ENCODE data around the gene SGPL1. TPM values are rescaled to one million over a fixed set of nuclear protein-coding genes. Genes with fewer than 3 reads are reported as not detected.

Gene SGPL1
- polyA plus RNA-seq, 1 donor from 2014 or later = 33.4 TPM

DNA sequence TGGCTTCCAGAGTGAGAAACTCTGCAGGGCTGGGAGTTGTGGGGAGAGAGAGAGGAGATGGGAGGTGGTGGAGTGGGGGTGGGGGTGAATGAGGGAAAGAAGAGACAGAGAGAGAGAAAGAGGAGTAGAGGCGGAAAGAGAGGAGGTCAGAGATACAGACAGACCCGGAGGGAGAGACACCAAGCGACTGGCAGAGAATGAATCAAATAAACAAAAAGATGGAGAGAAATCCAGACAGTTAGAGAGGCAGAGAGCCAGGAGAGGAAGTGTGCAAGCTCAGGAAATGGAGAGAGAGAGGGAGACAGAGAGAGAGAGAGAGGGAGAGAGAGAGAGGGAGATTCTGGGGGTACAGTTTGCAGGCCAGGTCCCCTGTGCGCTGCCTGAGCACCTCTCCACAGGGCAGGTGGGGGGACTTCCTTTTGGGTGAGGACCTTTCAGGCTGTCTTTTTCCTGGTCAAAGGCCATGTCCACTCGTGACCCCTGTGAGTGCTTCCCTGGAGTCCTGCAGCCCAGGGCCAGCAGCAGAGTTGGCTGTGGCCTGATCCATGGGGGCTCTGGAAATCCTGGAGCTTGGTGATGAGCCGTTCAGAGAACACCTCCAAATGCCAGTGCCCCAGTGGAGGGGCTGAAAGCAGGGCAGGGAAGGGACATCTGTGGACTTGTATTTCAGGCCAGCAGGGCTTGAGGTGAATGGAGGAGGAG lies 97.6 kb downstream of the SGPL1 start:
- Histone ChIP-seq H3K4me3 (ENCODE audit: low read length) (no peak overlapping the region), H3K79me2 (replicated peaks; ENCODE audit: insufficient read depth, low read length) (no peaks in the 10 kb centered on the region), H4K20me1 (ENCODE audit: insufficient read depth) (no peaks in the 10 kb centered on the region), H3K36me3 (ENCODE audit: insufficient read depth, low read length) (no peaks in the 10 kb centered on the region), H3K4me2 (ENCODE audit: low read length) (no peak overlapping the region), H2AFZ (ENCODE audit: low read depth, low read length) (no peak overlapping the region), H3K27me3 (ENCODE audit: insufficient read depth, low read depth, low read length) (no peaks in the 10 kb centered on the region), H3K27ac (ENCODE audit: low read length) (no peak overlapping the region), H3F3A (ENCODE audit: insufficient read depth, low read length, poor library complexity, severe bottlenecking) (no peaks in the 10 kb centered on the region), H3K9me3 (ENCODE audit: low read length) (no peaks in the 10 kb centered on the region), H3K9me2 (ENCODE audit: insufficient read depth, low read length) (no peaks in the 10 kb centered on the region), H3K9ac (ENCODE audit: low read length) (no peak overlapping the region)
- TF ChIP-seq EP300 (conservative IDR thresholded peaks at IDR 0.05; ENCODE audit: poor library complexity, severe bottlenecking) = no peak
- TF ChIP-seq, protein P1, sequence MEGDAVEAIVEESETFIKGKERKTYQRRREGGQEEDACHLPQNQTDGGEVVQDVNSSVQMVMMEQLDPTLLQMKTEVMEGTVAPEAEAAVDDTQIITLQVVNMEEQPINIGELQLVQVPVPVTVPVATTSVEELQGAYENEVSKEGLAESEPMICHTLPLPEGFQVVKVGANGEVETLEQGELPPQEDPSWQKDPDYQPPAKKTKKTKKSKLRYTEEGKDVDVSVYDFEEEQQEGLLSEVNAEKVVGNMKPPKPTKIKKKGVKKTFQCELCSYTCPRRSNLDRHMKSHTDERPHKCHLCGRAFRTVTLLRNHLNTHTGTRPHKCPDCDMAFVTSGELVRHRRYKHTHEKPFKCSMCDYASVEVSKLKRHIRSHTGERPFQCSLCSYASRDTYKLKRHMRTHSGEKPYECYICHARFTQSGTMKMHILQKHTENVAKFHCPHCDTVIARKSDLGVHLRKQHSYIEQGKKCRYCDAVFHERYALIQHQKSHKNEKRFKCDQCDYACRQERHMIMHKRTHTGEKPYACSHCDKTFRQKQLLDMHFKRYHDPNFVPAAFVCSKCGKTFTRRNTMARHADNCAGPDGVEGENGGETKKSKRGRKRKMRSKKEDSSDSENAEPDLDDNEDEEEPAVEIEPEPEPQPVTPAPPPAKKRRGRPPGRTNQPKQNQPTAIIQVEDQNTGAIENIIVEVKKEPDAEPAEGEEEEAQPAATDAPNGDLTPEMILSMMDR (IDR thresholded peaks at IDR 0.05; ENCODE audit: poor library complexity, severe bottlenecking) = no peak
- TF ChIP-seq EZH2 (IDR thresholded peaks at IDR 0.05; ENCODE audit: borderline replicate concordance, insufficient read depth, low read length, poor library complexity, severe bottlenecking) = no peak
- no peak for TF ChIP-seq SMC3 (conservative IDR thresholded peaks at IDR 0.05; ENCODE audit: poor library complexity)
- no peak for TF ChIP-seq TAF1 (IDR thresholded peaks at IDR 0.05; ENCODE audit: low read depth)

DNA sequence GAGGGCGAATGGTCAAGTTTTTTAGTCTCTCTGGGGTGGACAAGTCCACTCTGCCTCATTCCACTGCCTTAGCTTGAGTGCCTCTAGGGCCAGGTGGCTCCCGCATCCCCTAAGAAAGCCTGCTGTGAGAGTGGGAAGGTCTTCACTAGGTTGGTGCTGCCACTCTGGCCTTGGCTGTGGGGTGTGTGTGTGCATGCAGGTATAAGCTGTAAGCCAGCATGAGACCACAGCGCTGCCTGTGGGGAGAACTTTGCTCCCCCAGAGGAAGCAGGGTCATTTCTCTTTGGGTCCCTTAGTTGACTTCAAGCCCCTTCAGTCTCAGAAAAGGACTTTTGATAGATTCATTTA lies 98.1 kb downstream of the SGPL1 start:
- H3K9me3 ChIP-seq (ENCODE audit: low read length) = no peaks in the 10 kb centered on the region
- no peak overlapping the region for H3K27ac ChIP-seq (ENCODE audit: low read length)
- H4K20me1 ChIP-seq (ENCODE audit: insufficient read depth) = no peaks in the 10 kb centered on the region
- H3K9me2 ChIP-seq (ENCODE audit: insufficient read depth, low read length) = no peaks in the 10 kb centered on the region
- H3K4me3 ChIP-seq (ENCODE audit: low read length) = no peak overlapping the region
- H3F3A ChIP-seq (ENCODE audit: insufficient read depth, low read length, poor library complexity, severe bottlenecking) = no peaks in the 10 kb centered on the region
- no peaks in the 10 kb centered on the region for H3K27me3 ChIP-seq (ENCODE audit: insufficient read depth, low read depth, low read length)
- H3K79me2 ChIP-seq (replicated peaks; ENCODE audit: insufficient read depth, low read length) = no peaks in the 10 kb centered on the region
- H3K4me2 ChIP-seq (ENCODE audit: low read length) = no peak overlapping the region
- no peaks in the 10 kb centered on the region for H3K36me3 ChIP-seq (ENCODE audit: insufficient read depth, low read length)
- TF ChIP-seq, protein P1 (IDR thresholded peaks at IDR 0.05; ENCODE audit: poor library complexity, severe bottlenecking) = no peak
- TF ChIP-seq TAF1 (IDR thresholded peaks at IDR 0.05; ENCODE audit: low read depth) = no peak
- no peak for TF ChIP-seq RAD21 (conservative IDR thresholded peaks at IDR 0.05)
- TF ChIP-seq SMC3 (conservative IDR thresholded peaks at IDR 0.05; ENCODE audit: poor library complexity) = no peak
- no peak for TF ChIP-seq MXI1 (conservative IDR thresholded peaks at IDR 0.05; ENCODE audit: poor library complexity, severe bottlenecking)
- no peak for TF ChIP-seq POLR2AphosphoS5 (IDR thresholded peaks at IDR 0.05)
- TF ChIP-seq, protein P2, sequence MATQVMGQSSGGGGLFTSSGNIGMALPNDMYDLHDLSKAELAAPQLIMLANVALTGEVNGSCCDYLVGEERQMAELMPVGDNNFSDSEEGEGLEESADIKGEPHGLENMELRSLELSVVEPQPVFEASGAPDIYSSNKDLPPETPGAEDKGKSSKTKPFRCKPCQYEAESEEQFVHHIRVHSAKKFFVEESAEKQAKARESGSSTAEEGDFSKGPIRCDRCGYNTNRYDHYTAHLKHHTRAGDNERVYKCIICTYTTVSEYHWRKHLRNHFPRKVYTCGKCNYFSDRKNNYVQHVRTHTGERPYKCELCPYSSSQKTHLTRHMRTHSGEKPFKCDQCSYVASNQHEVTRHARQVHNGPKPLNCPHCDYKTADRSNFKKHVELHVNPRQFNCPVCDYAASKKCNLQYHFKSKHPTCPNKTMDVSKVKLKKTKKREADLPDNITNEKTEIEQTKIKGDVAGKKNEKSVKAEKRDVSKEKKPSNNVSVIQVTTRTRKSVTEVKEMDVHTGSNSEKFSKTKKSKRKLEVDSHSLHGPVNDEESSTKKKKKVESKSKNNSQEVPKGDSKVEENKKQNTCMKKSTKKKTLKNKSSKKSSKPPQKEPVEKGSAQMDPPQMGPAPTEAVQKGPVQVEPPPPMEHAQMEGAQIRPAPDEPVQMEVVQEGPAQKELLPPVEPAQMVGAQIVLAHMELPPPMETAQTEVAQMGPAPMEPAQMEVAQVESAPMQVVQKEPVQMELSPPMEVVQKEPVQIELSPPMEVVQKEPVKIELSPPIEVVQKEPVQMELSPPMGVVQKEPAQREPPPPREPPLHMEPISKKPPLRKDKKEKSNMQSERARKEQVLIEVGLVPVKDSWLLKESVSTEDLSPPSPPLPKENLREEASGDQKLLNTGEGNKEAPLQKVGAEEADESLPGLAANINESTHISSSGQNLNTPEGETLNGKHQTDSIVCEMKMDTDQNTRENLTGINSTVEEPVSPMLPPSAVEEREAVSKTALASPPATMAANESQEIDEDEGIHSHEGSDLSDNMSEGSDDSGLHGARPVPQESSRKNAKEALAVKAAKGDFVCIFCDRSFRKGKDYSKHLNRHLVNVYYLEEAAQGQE (IDR thresholded peaks at IDR 0.05; ENCODE audit: borderline replicate concordance) = no peak
- TF ChIP-seq EZH2 (IDR thresholded peaks at IDR 0.05; ENCODE audit: borderline replicate concordance, insufficient read depth, low read length, poor library complexity, severe bottlenecking) = no peak
- TF ChIP-seq EP300 (conservative IDR thresholded peaks at IDR 0.05; ENCODE audit: poor library complexity, severe bottlenecking) = no peak
- no peak overlapping the region for H2AFZ ChIP-seq (ENCODE audit: low read depth, low read length)
- H3K9ac ChIP-seq (ENCODE audit: low read length) = no peak overlapping the region

Data from neural cell (in vitro differentiated cells).